ENCODE results near the gene OVOL2. TPM values are rescaled to one million over a fixed set of nuclear protein-coding genes. Genes with fewer than 3 reads are reported as not detected.
"Not testable (repeated sequence)": the region's sequence is repeated elsewhere in the genome, so short reads cannot be mapped to it uniquely, and the experiment has no call there.

OVOL2 gene
- 10 to 100 TPM in 1 of 7 donors, 1 to 10 TPM in 1, under 1 TPM in 3, not detected in 2; 0.15 to 11.4 (median 0.72) TPM for total RNA-seq
- not detected for polyA plus RNA-seq
- long read RNA-seq, donor 1, partial matches to known transcripts, result 0 of 2 reads
- long read RNA-seq, donor 1, other reads (novel, unspliced or antisense), result 2 of 2 reads
- long read RNA-seq, donor 2, partial matches to known transcripts, result 0 of 1 reads
- long read RNA-seq, donor 2, other reads (novel, unspliced or antisense), result 0 of 1 reads
- long read RNA-seq, donor 3, partial matches to known transcripts, result 0 of 4 reads
- long read RNA-seq, donor 3, other reads (novel, unspliced or antisense), result 3 of 4 reads

DNA sequence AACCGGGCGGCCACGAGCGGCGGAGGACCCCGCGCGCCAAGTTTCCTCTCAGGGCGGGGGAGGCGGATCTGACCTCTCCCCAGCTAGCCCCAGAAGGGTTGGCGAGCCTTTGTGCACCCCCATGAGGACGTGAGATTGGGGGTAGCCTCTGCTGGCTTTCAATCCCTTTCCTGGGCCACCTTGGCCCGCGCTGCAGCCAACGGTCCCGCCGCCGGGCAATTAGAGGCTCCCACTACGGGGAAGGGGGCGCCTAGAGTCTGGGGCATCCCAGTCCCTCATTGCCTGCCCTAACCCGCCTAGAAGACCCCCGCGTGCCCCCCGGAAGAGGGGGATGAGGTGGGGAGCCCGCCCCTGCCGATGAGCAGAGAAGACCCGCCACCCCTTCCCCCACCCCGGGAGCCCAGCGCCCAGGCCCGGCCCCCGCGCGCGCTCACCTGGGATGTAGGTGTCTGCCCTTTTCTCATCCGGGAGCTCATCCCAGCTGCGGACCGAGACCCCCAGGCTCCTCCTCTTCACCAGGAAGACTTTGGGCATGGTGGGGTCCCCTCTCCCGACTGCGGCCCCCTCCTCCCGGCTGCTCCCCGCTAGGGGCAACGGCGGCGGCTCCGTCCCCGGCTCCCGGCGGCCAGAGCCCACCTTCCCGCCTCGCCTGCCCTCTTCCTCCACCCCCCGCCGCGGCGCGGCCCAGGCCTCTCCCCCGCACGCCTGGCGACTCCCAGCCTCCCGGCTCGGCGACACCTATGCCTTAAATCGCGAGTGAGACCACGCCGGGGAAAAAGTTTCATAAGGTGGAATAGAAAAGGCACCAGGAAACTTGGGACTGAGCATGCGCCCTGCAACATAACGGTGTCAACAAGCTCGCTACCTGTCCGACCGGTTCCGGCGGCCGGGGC, at the start of gene OVOL2:
Gene OVOL2 (minus strand): TSS at position 816 of the 893 bp plus-strand sequence. CDS start 282 bp downstream, at position 534.
- H3K36me3 ChIP-seq, result no peaks in the 10 kb centered on the region
- TF ChIP-seq POLR2A (IDR thresholded peaks at IDR 0.05) (no peak), EP300 (IDR thresholded peaks at IDR 0.05) (no peak), CTCF (IDR thresholded peaks at IDR 0.05) (no peak)
- H3K4me3 ChIP-seq, result peak within 1 kb of the TSS; percentile 18
- H3K27ac ChIP-seq, result no peak within 1 kb of the TSS
- H3K9me3 ChIP-seq, result no peaks in the 10 kb centered on the region
- DNase-seq, result no peak
- peaks cover 8% of the 10 kb centered on the region for H3K4me1 ChIP-seq (ENCODE audit: insufficient read depth)
- intact Hi-C loops (cut with DNase I), result no loop called here
- WGBS, 3 donors, result 0 to 2% (median 1%) methylated on average over 61 to 73 of the region's 73 CpGs
- no peaks in the 10 kb centered on the region for H3K27me3 ChIP-seq

DNA sequence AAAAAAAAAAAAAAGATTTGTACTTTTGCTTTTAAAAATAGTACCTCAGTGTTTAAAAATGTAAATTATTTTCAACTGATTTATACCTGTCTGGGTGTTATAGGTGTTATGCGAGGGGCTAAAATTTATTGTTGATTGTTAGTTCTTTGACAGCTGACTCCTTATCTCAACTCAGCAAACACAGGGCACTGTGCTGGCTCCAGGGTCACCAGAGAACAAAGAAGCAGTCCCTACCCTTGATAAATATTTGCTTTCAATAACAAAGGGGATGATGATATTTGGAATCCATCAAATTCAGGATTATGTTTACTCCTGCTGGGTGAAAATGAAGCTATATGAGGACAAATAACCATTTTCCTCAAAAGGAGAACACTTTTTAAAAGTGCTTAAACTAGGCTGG, 45.8 kb upstream of the OVOL2 start:
- H3K4me1 ChIP-seq (ENCODE audit: insufficient read depth), result no peaks in the 10 kb centered on the region
- no peaks in the 10 kb centered on the region for H3K36me3 ChIP-seq
- TF ChIP-seq CTCF (IDR thresholded peaks at IDR 0.05) (no peak), POLR2A (IDR thresholded peaks at IDR 0.05) (no peak), EP300 (IDR thresholded peaks at IDR 0.05) (no peak)
- no peaks in the 10 kb centered on the region for H3K27me3 ChIP-seq
- H3K27ac ChIP-seq, result no peak overlapping the region
- WGBS, 3 donors, result 43 to 62% (median 44%) methylated on average over 1 of the region's 1 CpG
- no peak overlapping the region for H3K4me3 ChIP-seq
- DNase-seq, result no peak
- no peaks in the 10 kb centered on the region for H3K9me3 ChIP-seq
- intact Hi-C loops (cut with DNase I), result no loop called here

DNA sequence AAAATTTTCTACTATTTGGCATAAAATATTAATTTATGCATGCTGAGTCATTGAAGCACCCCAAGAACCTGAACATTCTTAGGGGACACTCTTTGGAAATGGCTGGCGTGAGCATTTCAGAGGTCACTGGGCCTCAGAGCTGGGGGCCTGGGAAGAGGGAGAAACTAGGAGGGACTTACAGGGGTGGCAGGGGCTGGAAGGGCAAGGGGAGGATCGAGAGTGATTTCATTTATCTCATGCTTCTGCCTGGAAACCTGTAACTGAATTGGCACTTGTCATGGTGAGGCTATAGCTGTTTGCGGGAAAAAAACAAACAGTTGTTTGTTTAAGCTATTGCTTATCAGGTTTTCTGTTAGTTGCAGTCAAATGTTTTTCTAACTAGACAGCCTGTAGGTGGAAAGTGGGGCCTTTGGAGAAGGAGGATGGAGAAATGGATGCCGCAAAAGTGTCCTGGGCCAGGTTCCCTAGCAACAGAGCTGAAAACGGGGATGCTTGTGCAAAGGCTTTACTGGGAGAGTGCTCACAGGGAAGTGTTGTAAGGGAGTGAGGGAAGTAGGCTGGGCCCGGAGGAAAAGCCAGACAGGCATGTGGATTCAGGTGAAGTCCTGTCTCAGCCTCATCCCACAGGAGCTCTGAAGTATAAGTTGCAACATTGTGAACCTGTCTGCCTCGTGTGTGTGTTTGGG, 43.6 kb upstream of the OVOL2 start:
- no peak for TF ChIP-seq EP300 (IDR thresholded peaks at IDR 0.05)
- DNase-seq, result no peak
- H3K9me3 ChIP-seq, result no peaks in the 10 kb centered on the region
- H3K36me3 ChIP-seq, result no peaks in the 10 kb centered on the region
- H3K4me1 ChIP-seq (ENCODE audit: insufficient read depth), result no peaks in the 10 kb centered on the region
- intact Hi-C loops (cut with DNase I), result no loop called here
- WGBS, 3 donors, result 23 to 30% (median 24%) methylated on average over 7 of the region's 7 CpGs
- no peak overlapping the region for H3K4me3 ChIP-seq
- no peak overlapping the region for H3K27ac ChIP-seq
- no peaks in the 10 kb centered on the region for H3K27me3 ChIP-seq

DNA sequence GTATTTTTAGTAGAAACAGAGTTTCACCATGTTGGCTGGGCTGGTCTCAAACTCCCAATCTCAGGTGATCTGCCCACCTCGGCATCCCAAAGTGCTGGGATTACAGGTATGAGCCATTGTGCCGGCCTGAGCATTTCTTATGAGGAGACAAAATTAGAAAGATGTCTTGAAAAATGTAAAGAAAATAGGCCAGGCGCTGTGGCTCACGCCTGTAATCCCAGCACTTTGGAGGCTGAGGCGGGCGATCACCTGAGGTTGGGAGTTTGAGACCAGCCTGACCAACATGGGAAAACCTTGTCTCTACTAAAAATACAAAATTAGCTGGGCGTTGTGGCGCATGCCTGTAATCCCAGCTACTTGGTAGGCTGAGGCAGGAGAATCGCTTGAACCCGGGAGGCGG, 42.9 kb upstream of the OVOL2 start:
- 93 to 95% (median 95%) methylated on average over 11 of the region's 11 CpGs for WGBS, 3 donors
- H3K36me3 ChIP-seq; H3K27ac ChIP-seq; H3K4me1 ChIP-seq (ENCODE audit: insufficient read depth); intact Hi-C loops (cut with DNase I); H3K9me3 ChIP-seq; H3K27me3 ChIP-seq; DNase-seq; H3K4me3 ChIP-seq: not testable (repeated sequence)

GRCh38 chr20:18094191-18094590, 36.5 kb upstream of the OVOL2 start:
- Histone ChIP-seq H3K4me3 (no peak overlapping the region), H3K27ac (no peak overlapping the region), H3K9me3 (no peaks in the 10 kb centered on the region), H3K4me1 (ENCODE audit: insufficient read depth) (no peaks in the 10 kb centered on the region), H3K27me3 (no peaks in the 10 kb centered on the region), H3K36me3 (no peaks in the 10 kb centered on the region)
- TF ChIP-seq POLR2A (IDR thresholded peaks at IDR 0.05), result no peak
- TF ChIP-seq CTCF (IDR thresholded peaks at IDR 0.05), result no peak
- no peak for TF ChIP-seq EP300 (IDR thresholded peaks at IDR 0.05)
- intact Hi-C loops (cut with DNase I), result no loop called here
- DNase-seq, result no peak
- 42 to 58% (median 47%) methylated on average over 5 of the region's 5 CpGs for whole genome bisulfite sequencing, 3 donors

All from ovary (tissue), 10 donors.